PFSK-1 (cell line): ENCODE data around the gene SOHLH2.

ENCODE experiments used
- FOXP2 ChIP-seq: optimal IDR thresholded peaks from 2 replicates; pipeline ENCODE3; 2011; ENCODE audit warnings: borderline replicate concordance, control low read depth, inconsistent platforms; ENCODE audit not compliant: insufficient read depth; ENCODE audit errors: extremely low read length, extremely low read depth
- POLR2AphosphoS5 ChIP-seq: IDR thresholded peaks from 2 replicates; pipeline ENCODE4 v1.6.1; 2012; ENCODE audit warnings: low read depth, mild to moderate bottlenecking, control low read depth, low read length, moderate library complexity
- REST ChIP-seq, 2 experiments: IDR thresholded peaks; 2 replicates each; pipeline versions ENCODE4 v1.6.1 to v1.8.0; 2011 to 2012; ENCODE audit warnings: low read depth in 2 of 2, low read length in 2 of 2, control low read depth in 1 of 2, inconsistent platforms in 1 of 2, mild to moderate bottlenecking in 1 of 2, moderate library complexity in 1 of 2; ENCODE audit not compliant: insufficient read depth in 1 of 2
- SIN3A ChIP-seq: IDR thresholded peaks from 2 replicates; pipeline ENCODE4 v1.6.1; 2012; ENCODE audit warnings: mild to moderate bottlenecking, low read length, moderate library complexity, borderline replicate concordance; ENCODE audit not compliant: insufficient read depth
- TAF1 ChIP-seq: IDR thresholded peaks from 2 replicates; pipeline ENCODE4 v1.6.1; 2012; ENCODE audit warnings: low read length, control low read depth, borderline replicate concordance; ENCODE audit not compliant: insufficient read depth

SOHLH2 gene

GRCh38 chr13:36258831-36259230, 44.5 kb upstream of the SOHLH2 start:
- no peak for TF ChIP-seq TAF1
- TF ChIP-seq FOXP2 = no peak
- TF ChIP-seq REST (IDR thresholded peaks at IDR 0.05; ENCODE audit: insufficient read depth in 1 of 2, low read depth in 2 of 2, low read length in 2 of 2) = no peak
- TF ChIP-seq POLR2AphosphoS5 = no peak
- TF ChIP-seq SIN3A = no peak

- no peak for TF ChIP-seq SIN3A
- TF ChIP-seq POLR2AphosphoS5 = no peak
- no peak for TF ChIP-seq REST (IDR thresholded peaks at IDR 0.05; ENCODE audit: insufficient read depth in 1 of 2, low read depth in 2 of 2, low read length in 2 of 2)
- TF ChIP-seq TAF1 = no peak
- no peak for TF ChIP-seq FOXP2
These were observed 37.2 kb upstream of the SOHLH2 start for GRCh38 chr13:36251526-36251925.

GRCh38 chr13:36251017-36251416, 36.7 kb upstream of the SOHLH2 start:
- TF ChIP-seq FOXP2 (no peak), POLR2AphosphoS5 (no peak), TAF1 (no peak), SIN3A (no peak), REST (IDR thresholded peaks at IDR 0.05; ENCODE audit: insufficient read depth in 1 of 2, low read depth in 2 of 2, low read length in 2 of 2) (no peak)

- TF ChIP-seq POLR2AphosphoS5 = no peak
- TF ChIP-seq SIN3A = no peak
- TF ChIP-seq FOXP2 = no peak
- no peak for TF ChIP-seq TAF1
- TF ChIP-seq REST (IDR thresholded peaks at IDR 0.05; ENCODE audit: insufficient read depth in 1 of 2, low read depth in 2 of 2, low read length in 2 of 2) = no peak
These were observed 34.3 kb upstream of the SOHLH2 start for GRCh38 chr13:36248700-36249099.

GRCh38 chr13:36244990-36245389, 30.6 kb upstream of the SOHLH2 start:
- TF ChIP-seq TAF1 (no peak), SIN3A (no peak), REST (IDR thresholded peaks at IDR 0.05; ENCODE audit: insufficient read depth in 1 of 2, low read depth in 2 of 2, low read length in 2 of 2) (no peak), FOXP2 (no peak), POLR2AphosphoS5 (no peak)
